ENCODE data around the gene PLEKHH1.
"Not testable (repeated sequence)": the region's sequence is repeated elsewhere in the genome, so short reads cannot be mapped to it uniquely, and the experiment has no call there.

PLEKHH1 gene

DNA sequence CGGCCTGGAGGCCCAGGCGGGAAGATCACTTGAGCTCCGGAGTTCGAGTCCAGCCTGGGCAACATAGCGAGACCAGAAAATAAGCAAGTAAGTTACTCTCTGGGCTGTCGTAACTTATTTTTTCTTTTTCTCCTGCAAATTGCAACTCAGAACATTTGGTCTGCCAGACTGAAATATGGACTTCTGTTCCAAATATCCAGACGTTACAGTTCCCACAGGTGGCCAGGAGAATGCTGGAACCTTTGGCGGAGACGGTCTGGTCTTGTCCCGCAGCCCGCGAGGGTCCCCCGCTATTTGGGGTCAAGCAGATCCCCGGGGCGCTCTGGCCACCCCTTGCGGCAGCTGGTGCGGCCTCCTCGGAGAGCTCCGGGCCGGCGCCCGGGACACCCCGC, 488 bp upstream of the PLEKHH1 start:
- DNase-seq (ENCODE audit: low read depth in 2 of 2) = no peak

DNA sequence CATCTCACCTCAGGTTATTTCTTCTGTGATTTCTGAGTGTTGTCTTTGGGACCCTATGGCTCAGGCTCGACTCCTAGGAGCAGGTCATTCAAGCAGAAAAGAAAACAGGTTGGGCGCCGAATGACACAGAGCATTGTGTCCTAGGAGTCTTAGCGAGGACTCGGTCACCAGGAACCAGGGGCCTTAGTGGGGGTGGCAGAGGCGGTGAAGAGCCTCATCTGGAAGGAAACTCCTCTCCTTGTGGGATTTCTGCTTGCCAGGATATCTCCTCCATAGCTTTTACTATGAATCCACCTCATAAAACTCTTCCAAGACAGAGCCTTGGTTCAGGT, 630 bp downstream of the PLEKHH1 start:
- DNase-seq (ENCODE audit: low read depth in 2 of 2) = no peak

DNA sequence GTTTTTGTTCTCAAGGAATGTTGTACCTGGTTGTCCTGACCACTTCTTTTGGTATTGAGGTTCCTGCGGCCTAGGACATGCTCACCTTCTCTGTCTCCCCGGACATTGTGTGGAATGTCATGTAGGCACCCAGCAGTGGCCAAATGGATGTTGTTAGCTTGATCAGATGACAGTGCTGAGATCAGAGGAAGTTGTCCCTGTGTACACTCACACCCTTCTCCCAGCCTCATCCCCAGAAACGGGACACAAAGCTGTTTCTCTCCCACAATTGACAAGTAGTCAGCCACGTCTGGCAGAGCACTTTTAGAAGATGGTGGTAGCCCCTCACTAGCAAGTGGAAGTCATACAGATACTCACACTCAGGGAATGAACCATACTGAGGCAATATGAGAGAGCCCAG, 3.0 kb downstream of the PLEKHH1 start:
- no peak for DNase-seq (ENCODE audit: low read depth in 2 of 2)

DNA sequence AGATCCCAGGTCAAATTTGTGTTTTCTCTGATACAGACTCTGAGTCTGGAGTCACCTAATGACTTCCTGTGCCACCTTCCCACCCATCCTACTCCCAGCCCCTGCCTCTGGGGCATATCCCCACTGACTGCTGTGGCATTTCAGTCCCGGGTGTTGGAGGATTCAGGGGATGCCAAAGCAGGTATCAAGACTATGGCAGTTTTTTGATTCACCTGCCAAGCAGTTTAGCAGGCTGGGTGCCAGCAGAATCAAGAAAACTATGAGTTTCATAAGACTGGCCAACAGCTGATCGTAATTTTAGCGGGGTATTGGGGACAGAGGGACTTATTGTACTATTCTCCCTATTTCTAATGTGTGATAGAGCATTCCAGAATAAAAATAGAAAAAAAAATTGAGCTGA, 4.6 kb downstream of the PLEKHH1 start:
- DNase-seq (ENCODE audit: low read depth in 2 of 2) = no peak

DNA sequence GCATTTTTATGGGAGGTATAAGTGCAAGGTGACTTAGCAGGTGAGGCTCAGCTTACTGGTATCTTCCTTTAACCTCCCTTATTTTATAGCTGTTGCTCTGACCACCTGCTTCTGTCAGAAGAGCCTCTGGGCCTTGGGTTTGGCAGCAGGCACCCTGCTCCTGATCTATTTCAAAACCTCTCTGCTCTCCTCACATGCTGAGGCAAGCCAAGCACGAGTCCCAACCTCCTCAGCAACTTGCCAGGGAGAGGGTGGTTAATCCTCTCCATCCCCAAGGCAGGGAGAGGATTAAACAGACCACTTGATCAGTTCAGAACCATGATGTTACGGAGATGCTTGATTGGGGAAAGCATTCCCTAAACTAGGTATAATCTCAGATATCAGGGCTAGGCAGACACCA, 5.4 kb downstream of the PLEKHH1 start:
- no peak for DNase-seq (ENCODE audit: low read depth in 2 of 2)

DNA sequence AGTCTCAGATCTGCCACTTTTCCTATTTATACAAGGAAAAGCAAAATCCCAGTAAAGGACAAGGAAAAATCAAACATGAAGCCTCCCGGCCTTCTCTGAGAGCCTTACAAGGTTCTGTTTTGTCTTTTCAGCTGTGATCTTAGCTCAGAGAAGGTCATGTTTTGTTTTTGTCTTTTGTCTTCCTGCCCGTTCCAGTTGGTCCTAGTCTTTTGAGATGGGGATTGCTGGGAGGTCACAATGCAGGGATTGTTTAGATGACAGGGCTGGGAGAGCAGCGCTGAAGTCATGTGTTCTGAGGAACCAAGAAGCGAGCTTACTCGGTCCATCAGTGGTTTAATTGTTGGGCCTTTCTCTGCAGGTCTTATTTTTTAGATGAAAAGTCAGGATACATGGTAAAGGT, 6.0 kb downstream of the PLEKHH1 start:
- DNase-seq (ENCODE audit: low read depth in 2 of 2) = no peak

DNA sequence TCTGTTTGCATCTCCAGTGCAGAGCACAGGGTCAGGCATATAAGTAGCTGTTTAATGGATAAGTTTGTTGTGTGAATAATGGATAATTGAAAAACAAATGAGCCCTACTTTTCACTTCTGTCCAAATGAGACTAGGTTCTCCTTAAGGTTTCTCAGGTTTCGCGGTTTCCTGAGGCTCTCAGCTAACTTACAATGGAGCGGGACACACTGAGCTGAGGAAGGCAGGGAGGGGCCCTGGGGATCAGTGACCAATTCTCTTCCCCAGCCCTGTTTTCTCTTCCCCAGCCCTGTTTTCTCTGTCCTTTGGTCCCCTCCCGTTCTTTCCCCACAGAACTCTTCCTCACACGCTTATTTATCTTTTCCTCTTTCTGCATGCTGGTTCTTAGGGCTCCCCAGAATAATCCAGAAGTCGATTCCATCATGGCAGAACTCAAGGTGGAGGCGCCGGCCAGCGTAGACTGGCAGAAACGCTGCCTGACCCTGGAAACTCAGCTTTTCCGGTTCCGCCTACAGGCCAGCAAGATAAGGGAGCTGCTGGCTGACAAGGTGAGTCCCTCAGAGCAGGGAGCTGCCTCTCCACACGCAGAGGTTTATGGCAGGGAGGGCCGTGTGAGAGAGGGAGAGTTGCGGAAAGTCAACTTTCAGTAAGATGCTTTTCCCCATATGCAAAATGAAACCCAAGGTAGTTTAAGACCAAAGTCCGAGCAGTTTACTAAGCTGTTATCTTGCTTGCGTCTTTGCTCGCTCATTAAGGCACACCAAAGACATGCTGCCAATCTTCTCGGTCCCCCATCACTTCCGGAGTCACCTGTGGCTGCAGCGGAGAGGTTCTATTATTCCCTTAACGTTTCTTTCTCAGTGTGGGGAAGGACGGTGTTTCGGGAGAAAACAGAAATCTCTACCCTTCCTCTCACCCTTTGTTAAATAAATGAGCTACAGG, 8.6 kb downstream of the PLEKHH1 start:
- DNase-seq (ENCODE audit: low read depth in 2 of 2) = no peak

DNA sequence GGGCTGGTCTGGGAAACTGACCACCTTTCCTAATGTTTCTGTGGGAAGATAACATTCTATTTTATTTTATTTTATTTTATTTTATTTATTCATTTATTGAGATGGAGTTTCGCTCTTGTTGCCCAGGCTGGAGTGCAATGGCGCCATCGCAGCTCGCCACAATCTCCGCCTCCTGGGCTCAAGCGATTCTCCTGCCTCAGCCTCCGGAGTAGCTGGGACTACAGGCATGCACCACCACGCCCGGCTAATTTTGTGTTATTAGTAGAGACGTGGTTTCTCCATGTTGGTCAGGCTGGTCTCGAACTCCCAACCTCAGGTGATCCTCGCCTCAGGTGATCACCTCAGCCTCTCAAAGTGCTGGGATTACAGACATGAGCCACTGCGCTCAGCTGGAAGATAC, 9.5 kb downstream of the PLEKHH1 start:
- DNase-seq (ENCODE audit: low read depth in 2 of 2) = not testable (repeated sequence)

DNA sequence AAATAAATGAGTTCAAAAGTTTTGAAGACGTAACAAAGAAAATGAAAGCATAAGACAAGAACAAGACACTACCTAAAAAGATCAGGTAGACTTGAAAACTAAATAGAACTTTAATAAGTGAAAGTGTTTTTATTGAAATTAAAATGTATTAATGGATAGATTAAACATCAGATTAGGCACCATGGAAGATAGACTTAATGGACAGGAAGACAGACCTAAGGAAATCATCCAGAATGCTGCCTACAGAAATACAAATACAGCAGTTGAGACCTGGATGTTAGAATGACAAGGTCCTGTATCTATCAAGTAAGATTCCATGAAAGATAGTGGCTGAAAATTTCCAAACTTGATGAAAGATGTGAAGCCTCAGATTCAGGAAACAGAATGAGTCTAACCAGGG, 11.5 kb downstream of the PLEKHH1 start:
- no peak for DNase-seq (ENCODE audit: low read depth in 2 of 2)

DNA sequence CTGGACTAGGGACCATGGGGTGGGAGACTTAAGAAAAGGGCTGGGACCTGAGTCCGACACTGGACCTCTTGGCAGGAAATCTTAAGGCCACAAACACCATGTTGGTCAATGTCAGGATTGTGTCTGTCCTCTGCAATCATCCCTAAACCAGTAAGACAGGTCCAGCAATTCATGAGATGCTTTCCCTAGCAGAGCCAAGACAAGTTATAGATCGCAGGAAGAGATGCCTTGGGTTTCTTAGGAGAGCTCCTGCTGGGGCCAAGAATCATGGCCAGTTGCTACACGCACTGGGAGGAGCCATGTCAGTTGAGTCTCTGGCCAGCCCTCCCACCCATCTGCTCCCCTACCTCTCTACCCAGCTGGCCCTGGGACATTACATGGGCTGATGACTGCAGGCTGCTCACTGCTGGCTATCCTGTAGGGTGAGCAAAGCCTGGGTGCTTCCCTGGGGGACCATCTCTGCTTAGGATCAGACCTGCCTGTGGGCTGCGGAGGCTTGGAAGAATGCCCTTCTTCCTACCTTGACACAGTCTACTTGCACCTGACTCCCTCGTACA, 14.2 kb downstream of the PLEKHH1 start:
- DNase-seq (ENCODE audit: low read depth in 2 of 2) = no peak

DNA sequence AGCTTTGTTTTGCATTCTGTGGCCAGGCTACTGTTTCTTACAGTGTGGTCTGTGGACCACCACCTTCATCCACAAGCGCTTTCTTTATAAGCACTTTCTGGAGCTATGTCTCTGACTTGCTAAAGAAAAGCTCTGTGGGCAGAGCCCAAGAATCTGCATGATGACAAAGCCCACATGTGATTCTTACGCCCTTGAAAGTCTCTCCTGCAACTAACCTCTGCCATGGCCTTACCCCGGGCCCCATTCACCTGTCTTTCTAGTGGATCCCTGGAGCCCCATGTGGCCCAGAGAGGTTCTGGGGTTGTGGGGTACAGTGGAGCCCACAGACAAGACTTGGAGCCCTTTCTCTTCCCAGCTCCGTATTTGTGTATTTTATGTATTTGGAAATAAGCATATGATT, 16.6 kb downstream of the PLEKHH1 start:
- no peak for DNase-seq (ENCODE audit: low read depth in 2 of 2)

DNA sequence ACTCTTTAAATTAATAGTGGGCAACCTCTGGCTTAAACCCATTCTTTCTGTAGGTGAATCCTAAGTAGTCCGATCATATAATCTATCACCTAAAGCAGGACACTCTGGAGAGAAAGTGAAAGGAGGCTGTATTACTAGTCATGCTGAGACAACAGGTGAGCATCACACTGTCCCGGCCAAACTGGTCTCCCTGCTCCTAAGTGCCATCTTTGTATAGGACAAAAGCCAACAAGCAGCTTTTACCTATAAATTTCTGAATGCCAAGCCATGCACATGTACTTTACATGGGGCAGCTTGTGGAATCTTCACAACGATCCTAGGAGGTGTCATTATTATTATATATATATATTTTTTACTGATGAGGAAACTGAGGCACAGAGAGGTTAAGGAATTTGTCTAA, 18.0 kb downstream of the PLEKHH1 start:
- no peak for DNase-seq (ENCODE audit: low read depth in 2 of 2)

DNA sequence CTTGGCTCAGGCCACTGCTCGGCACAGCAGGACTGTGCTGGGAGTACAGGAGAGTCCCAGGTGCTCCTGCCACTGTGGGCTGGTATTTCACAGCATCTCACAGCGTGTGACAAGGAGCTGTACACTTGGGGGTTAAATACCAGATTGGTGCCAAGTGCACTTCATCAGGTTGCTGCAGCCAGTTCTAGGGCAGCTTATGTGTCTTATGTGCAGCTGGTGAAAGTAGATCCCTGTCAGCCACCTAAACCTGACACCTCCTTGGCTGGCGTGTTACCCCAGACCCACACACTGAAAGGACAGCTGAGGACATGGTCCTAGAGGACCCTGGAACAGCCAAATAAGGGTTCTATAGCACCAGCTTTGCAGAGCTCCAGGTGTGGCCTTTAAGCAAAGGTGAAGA, 18.9 kb downstream of the PLEKHH1 start:
- DNase-seq (ENCODE audit: low read depth in 2 of 2) = no peak

DNA sequence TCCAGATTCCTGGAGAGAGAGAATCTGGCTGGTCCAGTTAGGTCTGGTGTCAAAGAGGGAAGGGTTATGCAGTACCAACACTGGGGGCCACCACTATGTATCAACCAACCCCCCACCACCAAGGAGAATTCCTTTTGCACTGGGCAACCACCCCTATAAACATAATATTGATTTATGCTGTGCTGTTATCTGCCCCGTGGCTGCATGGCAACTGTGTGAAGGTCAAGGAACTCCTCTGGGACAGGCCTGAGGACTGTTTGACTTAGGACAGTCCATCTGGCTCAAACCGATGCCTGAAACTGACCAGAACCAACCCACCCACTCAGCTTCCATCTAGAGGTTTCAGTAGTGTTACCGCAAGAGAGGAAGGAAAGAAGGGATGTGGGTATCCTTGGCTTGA, 20.5 kb downstream of the PLEKHH1 start:
- DNase-seq (ENCODE audit: low read depth in 2 of 2) = no peak

DNA sequence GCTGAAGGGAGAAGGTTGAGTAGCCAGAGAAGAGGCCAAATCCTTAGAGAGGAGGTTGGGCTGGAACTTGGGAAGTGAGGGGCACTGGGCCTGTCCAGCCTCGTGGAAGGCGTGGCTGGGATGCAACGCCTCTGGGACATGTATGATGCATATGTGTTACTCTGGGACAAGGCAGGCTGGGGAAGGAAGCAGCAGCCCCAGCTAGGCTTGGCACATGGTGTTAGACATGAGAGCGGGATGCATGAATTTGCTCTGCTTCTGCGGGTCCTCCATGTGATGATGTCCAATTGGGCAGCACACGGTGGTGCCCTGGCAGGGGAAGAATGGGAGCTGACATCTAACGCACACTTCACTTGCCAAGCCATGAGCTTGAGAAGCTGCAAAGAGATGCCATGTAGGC, 21.3 kb downstream of the PLEKHH1 start:
- no peak for DNase-seq (ENCODE audit: low read depth in 2 of 2)

DNA sequence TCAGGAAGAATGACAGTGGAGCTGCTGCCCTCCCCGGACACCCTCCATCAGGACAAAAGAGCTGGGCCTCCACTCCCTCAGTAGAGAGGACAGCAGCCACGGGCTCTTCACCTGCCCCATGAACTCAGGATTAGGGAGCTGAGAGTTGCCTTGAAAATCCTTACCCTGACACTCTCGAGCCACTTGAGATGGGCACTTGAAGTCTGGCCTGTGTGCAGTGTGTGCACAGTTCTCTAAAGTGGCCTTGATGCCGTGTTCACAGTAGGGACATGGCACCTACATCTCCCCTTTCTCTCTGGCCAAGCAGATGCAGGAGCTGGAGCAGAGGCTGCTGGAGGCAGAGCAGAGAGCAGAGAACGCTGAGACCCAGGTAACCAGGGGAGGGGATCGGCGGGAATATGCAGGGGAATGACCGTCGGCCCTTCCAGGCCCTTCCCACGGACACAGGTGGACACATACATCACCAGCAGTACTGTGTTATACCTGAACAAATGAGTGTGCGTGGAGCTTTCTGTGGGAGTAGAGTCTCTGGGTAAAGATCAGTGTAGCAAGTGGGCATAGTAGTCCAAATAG, 22.5 kb downstream of the PLEKHH1 start:
- DNase-seq (ENCODE audit: low read depth in 2 of 2) = no peak

DNA sequence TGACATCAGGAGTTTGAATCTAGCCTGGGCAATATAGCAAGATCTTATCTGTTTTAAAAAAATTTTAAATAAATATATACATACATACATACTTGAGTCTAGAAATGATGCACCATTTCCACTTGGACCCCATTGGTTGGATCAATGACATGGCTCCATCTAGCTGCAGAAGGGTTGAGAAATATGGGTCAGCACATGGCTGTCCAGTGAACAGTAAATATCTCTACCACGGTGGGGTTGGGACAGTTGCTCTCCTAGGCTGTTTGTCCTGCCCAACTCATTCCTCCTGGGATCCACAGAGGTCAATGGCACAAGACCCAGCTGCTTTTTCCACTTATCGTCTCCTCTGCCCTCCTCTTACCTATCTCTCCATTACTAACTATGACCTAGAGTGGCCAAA, 23.6 kb downstream of the PLEKHH1 start:
- DNase-seq (ENCODE audit: low read depth in 2 of 2) = no peak

DNA sequence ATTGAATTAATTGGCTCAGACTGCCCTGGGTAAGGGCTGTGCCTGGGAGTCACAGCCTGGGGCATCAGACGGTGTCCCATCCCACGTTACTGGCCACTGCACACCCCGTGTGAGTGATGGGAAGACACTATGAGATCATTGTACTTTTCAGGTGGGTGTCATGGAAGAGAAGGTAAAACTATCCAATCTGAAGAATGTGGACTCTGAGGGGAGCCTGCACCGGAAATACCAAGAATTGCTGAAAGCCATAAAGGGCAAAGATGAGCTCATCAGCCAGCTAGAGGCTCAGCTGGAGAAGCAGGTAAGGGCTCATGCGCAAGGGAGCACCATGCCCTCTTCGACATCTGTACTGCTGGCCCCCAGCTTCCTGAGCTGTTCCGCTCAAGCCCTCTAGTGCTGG, 24.0 kb downstream of the PLEKHH1 start:
- no peak for DNase-seq (ENCODE audit: low read depth in 2 of 2)

DNA sequence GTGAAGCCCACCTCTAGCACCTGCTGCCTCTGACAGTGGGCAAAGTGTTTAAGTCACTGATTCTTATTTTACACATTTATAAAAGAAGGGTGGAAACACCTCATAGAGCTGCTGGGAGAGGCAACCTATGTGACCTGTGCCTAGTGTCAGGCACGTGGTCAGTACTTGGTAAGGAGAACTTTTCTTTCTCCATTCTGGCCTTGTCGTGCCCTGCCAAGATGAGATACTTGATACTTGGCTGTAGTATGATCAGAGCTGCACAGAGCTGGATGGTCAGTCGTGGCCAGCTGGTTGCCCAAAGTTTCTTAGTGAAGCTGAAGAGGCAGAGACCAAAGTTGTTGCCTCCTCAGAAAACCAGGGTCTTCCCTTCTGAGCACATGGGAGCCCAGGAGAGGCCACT, 24.6 kb downstream of the PLEKHH1 start:
- no peak for DNase-seq (ENCODE audit: low read depth in 2 of 2)

DNA sequence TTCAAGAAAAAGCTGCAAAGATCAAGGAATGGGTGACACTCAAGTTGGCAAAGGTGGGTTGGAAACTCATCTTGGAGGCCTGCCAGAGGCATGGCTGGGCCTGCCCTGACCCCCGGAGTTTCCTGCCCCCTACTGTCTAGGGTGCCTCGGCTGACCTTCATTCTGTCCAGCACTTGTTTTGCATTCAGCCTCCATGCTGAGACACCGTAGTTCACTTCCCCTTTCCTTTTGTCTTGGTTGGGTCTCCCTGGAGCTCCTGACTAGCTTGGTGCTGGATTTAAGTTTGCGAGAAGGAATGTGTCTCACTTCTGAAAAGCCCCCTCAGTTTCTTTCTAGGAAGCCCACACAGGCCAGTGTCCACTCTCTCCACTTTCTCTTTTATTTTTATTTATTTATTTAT, 26.5 kb downstream of the PLEKHH1 start:
- no peak for DNase-seq (ENCODE audit: low read depth in 2 of 2)

DNA sequence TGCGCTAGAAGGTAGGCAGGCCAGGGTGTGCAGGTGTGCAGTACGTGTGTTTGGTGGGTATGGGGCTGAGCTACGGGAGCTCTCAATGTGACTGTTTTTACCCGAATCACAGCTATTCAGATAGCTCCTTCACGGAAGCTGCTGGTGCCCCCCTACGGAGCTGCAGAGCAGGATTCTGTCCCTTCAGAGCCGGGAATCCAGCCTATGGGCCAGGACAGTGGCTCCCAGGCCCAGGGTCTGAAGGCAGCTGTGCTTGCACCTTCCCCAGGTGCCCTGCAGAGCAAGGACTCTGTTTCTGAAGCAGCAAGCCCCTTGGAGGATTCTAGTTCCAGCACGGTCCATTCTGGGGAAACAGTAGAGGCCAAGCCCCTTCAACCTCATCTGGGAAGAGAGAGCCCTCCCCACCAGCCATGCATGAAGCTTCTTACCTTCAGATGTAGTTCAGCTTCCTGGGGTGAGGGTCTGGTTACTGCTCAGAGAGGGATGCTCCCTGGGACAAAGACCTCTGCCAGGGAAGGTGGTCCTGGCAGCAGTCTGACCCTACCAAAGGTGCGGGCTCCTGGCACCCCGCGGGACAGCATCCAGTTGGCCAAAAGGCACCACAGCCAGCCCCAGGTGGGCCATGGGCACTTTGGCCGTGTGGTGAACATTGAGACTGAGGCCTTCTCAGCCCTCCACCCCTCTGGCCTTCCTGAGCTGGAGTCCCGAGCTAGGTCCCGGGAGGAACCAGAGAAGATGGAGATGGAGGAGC, 29.1 kb downstream of the PLEKHH1 start:
- no peak for DNase-seq (ENCODE audit: low read depth in 2 of 2)

DNA sequence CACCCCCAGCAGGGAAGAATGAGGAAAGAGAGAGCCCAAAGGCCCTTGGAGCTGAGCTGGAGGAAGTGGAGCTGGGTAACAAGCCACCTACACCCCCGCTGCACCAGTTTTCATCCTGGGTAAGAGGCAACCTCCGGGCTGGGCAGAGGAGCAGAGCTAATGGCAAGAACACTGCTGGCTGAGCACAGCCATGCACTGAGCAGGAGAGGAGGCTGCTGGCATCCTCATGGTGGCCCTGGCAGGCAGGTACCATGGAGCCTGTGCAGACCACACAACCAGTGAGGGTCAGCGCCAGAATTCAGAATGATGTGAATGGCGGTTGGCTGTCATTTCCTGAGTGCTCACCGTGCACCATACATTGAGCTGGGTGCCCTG, 29.7 kb downstream of the PLEKHH1 start:
- DNase-seq (ENCODE audit: low read depth in 2 of 2) = no peak

DNA sequence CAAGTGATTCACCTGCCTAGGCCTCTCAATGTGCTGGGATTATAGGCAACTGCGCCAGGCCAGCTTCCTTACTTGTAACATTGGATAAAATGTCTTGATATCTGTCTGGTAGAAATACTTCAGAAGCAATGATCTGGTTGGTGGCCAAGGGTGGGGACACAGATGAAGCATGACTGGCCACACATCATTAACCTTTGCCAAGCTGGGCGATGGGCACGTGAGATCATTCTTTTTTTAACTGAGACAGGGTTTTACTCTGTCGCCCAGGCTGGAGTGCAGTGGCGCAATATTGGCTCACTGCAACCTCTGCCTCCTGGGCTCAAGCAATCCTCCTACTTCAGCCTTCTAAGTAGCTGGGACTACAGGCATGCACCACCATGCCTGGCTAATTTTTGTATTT, 31.1 kb downstream of the PLEKHH1 start:
- no peak for DNase-seq (ENCODE audit: low read depth in 2 of 2)
